HG03442 (cell line): Measurements from ENCODE around the gene IGF2BP3.
A peak's percentile ranks its signal among the peaks of the same experiment; 100 is the strongest.
"Not testable (repeated sequence)": the region's sequence is repeated elsewhere in the genome, so short reads cannot be mapped to it uniquely, and the experiment has no call there.

Experiments
- ATAC-seq: cut with Tn5 transposase; IDR thresholded peaks from one replicate; pipeline ENCODE4 v1.9.1; 2021; ENCODE audit warnings: mild to moderate bottlenecking, moderate library complexity; ENCODE audit not compliant: unreplicated experiment

Gene IGF2BP3

DNA sequence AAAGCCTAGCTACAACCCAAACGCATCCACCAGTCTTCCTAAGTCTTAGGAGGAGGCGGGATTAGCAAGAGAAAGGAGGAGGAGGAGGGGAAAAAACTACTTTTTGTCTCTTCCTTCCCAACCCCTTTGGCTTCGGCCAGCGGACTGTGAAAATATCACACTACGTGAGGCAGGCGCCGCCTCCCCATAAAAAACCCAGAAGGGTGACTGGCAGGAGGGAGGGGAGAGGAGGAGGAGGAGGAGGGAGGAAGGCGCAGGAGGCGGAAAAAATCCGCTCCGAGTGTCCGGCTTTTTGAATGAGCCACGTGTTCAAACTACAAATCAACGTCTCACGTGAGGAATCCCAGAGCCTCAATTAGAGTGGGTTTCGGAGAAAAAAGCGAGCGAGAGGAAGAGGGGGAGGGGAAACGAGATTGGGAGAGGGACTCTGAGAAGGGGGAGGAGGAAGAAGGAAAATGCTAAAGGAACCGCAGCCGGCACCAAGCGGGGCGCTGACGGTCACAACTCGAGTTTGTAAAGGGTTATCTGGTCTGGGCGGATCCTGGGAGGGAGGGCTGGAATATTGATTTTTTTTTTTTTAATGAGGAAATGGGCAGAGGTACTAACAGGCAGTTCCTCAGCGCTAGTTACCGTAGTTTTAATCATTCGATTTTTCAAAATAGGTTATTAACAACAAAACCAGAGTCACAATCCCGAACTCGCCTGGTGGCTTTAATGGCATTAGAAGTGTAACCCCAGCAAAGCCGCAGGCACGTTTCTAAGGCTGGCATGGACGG is at the start of gene IGF2BP3:
IGF2BP3 (minus strand) TSS at position 162 of the 776 bp plus-strand sequence. CDS start 381 bp downstream, outside the sequence.
- no peak for ATAC-seq

DNA sequence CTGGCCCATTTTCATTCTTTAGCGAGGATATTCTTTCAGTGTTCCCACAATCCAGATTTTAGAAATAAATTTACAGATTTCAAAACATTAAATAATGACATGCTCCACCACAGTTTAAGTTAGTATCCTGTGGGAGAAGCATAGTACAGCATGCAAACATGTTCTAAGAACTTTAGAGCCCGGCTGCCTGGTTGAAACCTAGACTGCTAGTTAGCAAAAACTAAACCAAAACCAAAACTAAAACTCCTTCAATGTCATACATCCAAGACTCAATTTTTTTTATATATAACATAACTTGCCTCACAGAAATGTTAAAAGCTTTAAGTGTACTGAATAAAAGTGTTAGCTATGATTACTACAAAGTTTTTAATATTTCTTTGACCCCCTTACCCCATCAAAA is 44.5 kb upstream of the IGF2BP3 start:
- peak; percentile 63 for ATAC-seq

DNA sequence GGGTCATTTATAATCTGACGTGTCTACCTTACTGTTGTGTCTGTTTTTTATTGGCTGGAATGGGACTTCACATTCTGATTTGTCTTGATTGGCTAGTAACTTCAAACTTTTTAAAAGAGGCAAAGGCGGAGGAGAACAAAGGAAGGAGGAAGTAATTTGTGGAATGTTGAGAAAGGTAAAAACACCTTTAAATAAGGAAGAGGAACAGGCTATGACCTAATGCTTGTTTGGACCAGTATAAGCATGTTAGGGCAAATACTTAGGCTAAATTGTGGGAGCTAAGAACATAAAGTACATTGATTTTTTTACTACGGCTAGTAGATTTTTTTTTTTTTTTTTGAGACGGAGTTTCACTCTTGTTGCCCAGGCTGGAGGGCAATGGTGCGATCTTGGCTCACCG is 43.5 kb upstream of the IGF2BP3 start:
- ATAC-seq, result not testable (repeated sequence)

DNA sequence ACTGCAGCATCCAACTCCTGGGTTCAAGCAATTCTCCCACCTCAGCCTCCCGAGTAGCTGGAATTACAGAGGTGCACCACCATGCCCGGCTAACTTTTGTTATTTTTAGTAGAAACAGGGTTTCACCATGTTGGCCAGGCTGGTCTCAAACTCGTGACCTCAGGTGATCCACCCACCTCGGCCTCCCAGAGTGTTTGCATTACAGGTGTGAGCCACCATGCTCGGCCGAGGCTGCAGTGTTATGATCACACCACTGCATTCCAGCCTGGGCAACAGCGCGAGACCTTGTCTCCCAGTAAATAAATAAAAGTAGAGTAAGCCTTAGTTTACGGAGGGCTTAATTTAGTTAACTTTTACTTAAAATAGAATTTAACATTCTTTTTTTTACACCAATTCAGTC is 23.7 kb upstream of the IGF2BP3 start:
- ATAC-seq, result no peak

DNA sequence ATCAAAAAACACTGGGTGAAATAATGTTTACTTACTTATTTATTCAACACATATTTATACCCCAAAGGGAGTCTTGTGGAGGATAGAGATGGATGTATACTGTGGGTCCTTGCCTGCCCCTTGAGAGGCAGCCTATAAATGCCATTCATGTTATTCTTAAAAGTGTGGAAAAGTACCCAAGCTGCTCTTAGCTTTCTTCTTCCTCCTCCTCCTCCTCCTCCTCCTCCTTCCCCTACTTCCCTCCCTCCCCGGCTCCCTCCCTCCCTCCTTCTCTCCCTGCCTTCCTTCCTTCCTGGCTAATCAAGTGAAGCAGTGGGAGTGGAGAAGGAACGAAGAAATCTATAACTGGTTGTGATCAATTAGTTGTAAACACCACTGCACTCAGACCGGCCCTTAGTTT is 21.2 kb upstream of the IGF2BP3 start:
- no peak for ATAC-seq

DNA sequence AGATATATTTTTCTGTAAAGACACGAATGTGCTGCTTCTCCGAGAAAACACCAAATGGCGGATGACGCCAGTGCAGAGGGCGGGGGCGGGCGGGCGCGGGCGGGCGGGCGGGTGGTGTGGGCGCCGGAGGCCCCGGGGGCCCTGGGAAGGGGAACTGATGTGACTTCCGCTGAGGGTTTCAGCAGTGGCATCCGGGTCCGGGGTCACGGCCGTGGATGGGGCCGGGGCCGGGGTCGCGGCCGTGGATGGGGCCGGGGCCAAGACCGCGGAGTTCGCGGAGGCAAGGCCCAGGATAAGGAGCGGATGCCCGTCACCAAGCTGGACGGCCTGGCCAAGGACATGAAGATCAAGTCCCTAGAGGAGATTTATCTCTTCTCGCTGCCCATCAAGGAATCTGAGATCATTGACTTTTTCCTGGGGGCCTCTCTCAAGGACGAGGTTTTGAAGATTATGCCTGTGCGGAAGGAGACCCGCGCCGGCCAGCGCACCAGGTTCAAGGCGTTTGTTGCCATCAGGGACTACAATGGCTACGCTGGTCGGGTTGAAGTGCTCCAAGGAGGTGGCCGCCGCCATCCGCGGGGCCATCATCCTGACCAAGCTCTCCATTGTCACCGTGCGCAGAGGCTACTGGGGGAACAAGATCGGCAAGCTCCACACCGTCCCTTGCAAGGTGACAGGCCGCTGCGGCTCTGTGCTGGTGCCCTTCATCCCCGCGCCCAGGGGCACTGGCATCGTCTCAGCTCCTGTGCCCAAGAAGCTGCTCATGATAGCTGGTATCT is 20.3 kb upstream of the IGF2BP3 start:
- ATAC-seq, result peak; percentile 79

DNA sequence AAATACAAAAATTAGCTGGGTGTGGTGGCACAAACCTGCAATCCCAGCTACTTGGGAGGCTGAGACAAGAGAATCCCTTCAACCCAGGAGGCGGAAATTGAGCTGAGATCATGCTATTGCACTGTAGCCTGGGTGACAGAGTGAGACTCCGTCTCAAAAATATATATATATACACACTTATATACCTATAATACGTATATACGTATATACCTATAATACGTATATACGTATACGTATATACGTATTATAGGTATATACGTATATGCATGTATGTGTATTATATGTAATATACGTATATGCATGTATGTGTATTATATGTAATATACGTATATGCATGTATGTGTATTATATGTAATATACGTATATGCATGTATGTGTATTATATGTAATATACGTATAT is 18.4 kb upstream of the IGF2BP3 start:
- not testable (repeated sequence) for ATAC-seq

DNA sequence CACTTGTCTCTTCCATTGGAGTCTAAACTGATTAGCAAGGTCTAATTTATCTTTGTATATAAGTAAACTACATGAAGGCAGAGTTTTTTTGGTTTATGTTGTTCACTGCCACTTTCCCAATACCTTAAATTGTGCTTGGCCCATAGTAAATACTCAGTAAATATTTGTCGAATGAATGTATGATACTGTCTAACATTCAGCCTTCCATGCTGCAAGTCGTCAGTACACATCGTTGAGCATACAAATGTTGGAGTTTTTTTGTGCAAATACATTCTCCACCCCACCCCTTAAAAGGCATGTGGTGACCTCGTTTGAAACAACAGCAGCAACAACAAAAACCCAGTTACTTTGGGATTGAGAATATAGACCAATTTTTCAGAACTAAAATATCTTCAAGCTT is 17.4 kb upstream of the IGF2BP3 start:
- no peak for ATAC-seq

DNA sequence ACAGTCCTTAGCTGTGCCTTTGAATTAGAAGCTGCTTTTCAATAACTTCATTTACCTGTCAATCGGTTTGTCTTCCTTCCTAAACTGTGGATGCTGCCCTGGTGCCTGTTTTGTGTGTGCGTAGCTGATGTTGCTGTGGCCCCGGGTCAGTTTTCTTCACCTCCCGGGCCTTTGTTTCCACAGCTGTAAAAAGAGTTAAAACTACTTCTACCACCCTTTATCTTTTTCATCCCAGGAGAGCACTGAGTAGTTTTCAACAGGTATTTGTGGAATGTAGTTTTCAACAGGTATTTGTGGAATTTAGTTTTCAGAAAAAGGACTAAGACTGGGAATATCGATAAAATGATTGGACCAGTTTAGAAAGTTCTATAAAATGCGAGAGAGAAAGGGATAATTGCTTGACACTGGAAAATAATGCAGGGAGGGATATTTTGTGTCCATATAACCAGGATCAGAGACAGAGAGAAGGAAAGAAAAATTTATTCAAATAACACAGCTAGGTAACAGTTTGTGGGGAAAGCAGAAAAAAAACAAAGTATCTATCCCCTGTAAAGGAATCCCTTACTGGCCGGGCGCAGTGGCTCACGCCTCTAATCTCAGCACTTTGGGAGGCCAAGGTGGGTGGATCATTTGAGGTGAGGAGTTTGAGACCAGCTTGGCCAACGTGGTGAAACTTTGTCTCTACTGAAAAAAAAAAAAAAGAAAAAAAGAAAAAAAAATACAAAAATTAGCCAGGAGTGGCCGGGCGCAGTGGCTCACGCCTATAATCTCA is 15.9 kb upstream of the IGF2BP3 start:
- no peak for ATAC-seq

DNA sequence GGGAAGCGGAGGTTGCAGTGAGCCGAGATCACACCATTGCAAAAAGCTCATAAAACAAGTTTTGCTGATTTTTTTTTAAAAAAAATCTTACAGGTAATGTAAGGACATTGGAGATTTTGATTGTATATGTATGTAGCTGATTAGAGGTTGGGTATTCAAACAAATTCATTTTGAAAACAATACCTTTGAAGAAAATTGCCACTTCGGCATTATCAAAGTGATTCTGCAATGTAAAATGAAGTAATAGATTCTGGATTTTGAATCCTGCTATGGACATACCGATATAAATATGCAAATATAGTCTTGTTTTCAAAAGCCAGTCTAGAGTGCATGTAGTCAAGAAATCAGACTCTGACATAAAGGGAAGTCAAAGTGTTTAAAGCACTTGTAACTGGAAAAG is 12.4 kb upstream of the IGF2BP3 start:
- ATAC-seq, result no peak

DNA sequence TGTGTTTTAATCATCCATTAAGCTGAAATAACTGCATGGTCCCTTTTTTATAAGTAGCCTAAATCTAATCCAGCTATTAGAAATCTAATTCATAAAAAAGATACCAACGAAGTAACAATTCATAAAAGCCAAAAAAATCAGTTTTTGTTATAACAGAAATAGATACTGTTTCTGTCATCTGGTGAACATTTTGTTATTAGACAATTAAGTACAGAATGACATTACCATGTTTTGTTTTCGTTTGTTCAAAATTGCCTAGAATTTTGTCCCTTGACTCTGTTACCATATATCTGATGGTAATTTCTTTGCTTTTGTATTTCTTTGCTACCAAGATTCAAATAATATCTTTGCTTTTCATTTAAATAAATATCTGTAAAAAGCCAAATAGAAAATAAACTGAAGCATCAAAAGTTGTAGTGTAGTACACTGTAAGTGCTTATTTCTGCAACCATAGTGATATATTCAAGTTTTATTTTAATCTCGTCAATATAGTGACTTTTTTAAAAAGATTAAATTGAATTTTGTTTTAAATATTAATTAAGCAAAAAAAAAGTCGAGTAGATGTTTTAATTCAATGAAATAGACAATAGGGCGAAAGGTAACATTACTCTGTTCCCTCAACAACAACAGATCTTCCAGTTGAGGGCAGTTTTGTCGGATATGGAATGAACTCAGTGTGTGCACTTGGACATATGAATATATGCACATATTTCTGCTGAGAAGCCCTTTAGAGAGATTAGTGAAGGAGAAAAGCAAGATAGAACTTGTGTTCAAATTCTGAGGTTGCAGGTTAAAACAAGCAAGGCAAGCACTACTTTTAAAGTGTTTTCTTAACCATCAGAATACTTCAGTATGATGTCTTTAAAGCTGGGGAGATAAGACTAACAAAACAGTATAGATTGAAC is 7.9 kb upstream of the IGF2BP3 start:
- ATAC-seq, result no peak

DNA sequence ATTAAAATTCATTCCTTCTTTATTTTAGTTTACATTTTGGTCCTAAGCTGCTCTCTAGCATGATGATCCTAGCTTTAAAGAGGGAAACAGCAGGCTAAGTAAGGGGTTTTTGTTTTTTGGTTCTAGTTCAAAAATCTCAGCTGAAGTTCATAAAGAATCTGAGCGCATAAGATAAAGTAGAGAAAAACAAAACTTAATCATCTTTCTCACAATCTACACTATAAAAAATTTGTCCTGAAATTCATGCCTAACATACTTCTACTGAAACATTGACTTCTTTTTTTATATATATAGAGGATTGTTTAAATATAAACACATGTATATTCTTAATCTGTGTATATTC is 6.8 kb upstream of the IGF2BP3 start:
- no peak for ATAC-seq

DNA sequence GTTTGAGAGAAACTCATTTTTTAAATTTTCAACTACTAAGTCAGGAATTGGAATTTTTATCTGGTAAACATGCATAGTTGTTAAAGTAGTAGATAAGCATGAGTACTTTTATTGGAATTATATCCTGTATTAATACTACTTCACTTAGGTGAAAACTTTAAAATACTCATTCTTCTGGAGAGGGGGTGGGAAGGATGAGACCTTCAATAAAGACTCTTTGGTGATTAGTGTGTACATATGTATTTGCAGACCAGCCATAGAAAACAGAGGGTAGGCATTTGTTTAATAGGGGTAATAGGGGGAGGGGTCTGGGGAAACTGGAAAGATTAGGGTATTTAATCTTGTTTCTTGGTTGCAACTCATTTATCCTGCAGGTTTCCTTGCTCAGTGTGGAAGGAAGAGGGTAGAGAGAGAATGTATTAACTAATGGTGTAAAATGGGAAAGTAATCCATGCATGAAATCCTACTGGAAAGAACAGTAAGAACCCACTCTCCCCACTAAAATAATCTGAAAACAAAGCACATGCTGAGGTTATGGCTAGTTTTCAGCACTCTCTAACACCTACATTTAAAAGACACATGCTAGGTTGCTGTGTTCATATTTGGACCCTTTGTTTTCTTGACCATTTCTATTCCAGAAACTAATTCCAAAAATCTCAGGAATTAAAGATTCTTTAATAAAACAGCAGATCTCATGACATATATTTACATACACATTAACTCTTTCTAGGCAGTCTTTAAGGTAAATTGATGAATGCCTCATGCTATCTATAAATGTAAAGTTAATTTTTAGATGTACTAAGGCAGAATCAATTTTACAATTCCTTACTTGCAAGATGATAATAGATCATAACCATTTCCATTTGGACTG is 6.2 kb upstream of the IGF2BP3 start:
- ATAC-seq, result no peak

DNA sequence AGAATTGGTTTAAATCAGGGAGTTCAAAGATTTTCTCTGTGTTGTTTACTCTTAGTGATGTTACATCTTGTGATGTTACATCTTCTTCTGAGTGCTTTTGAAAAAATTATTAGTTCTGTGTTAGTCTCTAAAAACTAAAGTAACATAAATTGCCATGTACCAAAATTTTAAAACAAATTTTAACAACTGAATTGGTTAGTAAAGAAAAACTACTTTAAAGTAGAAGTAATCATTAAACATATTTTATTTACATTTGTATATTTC is 5.2 kb upstream of the IGF2BP3 start:
- ATAC-seq, result no peak

DNA sequence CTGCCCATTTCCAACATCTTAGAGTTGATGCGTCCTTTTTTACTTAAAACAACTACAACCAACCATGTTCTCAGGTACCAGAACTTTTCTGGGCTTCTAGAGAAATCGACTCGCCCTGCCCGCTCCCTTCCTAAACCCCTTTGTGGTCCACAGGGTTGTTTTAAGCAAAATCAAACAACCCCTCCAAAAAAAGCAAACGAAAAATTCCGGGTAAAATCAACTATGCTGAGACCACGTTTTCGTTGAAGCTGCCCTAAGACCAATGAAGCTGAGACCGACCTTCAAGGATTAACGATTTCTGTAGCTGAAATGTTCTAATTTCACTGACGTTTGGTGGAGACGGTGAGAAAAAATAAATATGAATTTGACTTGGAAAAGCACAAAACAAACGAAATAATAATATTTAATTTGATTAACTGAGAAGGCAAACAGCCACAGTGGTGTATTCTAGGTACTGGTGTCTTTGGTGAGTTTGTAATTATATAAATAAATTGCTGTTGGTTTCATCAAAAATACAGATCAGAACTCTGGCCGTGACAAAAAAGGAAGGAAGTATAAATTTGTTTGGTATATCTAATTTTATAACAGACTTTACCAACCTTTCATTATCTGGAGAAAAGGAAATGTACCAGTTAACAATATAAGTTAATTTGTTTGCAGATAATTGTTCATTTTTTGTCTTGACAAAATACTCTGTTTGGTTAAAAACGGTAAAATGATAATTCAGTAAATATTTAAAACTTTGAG is 4.7 kb upstream of the IGF2BP3 start:
- ATAC-seq, result no peak

DNA sequence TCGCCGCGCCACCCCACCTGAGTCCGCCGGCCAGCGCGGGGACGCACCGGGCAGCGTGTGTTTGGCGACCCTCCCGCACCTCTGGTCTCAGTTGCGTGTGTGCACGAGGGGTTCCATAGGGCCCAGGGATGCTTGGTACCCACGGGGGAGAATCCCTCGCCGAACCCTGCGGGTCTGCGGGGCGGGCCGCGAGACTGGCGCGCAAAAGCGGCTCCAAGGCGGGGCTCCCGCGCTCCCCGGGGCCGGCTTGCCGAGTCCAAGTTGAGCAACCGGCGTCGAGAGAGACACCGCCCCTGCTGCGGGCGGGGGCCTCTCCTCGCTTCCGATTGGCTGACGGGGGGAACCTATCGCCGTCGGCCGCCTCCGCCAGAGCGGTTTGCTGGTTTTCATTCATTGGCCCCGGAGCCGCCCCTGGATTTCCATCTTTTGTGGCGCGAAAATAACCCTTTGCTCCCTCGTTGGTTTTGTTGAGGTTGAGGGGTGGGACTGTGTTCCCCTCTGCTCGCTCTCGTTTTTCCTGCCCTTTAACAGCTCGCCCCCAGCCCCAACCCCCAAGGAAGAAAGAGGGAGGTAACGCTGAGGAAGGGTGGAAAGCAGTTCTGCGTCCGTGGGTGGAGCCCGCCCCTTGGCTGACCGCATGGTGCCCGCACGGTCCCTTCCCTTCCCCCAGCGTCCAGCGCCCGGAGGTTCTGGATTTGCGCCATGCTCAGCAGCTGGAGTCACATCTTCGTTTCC is 4.0 kb upstream of the IGF2BP3 start:
- peak; percentile 74 for ATAC-seq

DNA sequence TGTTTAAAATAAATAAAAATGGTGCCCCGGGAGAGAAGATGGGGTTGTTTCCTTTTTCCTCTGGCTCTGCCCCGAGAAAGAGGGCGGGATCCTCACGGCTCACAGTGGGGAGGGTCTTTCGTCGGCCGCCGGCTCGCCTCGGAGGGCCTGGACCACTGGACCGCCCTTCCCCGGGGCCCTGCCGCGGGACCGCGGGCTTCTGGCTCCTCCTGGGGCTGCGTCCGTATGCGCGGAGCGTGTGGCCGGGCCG is 3.5 kb upstream of the IGF2BP3 start:
- no peak for ATAC-seq

DNA sequence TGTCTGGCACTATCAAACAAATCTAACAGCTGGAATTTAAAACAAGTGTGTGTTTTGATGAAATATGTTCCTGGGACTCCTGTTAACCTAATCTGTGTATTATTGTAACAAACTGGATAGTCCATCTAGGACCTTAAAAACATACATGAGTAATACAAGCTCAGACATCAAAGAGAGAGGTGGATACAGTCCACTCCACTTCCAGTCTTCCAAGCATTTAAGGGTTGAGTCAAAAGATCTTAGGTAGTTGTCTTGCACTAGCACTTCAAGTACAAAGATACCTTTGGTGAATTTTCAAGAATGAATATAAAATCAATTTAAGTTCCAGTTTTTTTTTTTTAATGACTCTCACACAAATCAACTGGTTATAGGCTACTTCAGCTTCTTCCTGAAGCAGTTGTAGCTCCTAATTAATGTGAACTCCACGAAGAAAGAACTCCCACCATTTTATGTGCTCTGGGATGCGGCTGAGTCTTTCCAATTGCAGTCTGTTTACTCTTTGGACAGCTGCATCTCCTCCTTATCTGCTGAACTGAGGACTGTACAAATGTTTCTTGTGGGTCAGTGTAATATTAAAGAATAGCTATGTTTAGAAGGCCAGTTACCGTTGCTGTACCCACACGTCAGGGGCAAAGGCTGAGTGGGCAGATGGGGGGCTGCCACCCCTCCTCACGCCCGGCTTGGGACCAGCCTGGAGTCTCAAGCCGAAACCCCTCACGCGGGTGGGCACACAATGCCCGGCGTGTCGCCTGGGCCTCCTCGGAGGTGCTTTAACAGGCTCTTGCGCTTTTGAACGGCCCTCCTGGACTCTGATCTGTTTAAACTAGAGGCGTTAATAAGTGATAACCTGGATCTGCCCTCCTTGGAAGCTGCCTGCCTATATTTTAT is 2.9 kb upstream of the IGF2BP3 start:
- ATAC-seq, result no peak
